ENCODE measurements around the gene LIPC.

GRCh38 chr15:58541410-58542087 is 109.8 kb downstream of the LIPC start:
- TF ChIP-seq POLR2A (IDR thresholded peaks at IDR 0.05) (no peak), CTCF (IDR thresholded peaks at IDR 0.05) (no peak)

Measured in testis (tissue), 2 donors.